ENCODE results near the gene LDB2.
"Not testable (repeated sequence)": the region's sequence is repeated elsewhere in the genome, so short reads cannot be mapped to it uniquely, and the experiment has no call there.

Gene LDB2

DNA sequence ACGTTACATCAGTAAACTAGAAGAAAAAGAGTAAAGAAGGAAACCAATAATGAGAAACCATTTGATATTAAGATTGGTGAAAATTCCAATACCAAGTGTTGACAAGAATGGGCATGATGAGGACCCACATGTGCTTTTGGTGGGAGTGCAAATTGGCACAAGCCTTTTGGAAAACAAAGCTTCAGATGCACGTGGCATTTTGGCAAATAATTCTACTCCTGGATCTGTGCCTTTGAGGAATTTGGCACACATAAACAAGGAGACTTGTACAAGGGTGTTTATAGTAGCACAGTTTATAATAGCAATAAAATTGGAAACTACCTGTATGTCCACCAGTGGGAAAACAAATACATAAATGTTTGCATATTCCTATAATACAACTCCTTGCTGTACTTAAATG, 347.9 kb downstream of the LDB2 start:
- DNase-seq (ENCODE audit: low read depth in 2 of 2), result no peak

- DNase-seq (ENCODE audit: low read depth in 2 of 2), result no peak
Measured at GRCh38 chr4:16545656-16546055, 352.8 kb downstream of the LDB2 start.

DNA sequence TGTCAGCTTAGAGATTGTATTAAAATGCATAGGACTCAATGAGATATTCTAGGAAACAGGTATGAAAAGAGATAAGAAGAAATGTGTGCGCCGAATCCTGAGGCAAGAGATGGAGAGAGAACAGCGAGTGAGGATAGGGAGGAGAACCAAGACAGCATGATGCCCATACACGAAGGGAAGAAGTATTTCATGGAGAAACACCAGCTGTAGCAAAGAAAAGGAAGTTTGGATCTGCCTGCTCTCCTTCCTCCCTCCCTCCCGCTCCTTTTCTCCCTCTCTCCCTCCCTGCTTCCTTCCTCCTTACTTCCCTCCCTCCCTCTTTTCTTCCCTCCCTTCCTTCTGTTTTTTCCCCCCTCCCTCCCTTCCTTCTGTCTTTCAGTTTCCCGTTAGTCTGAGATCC, 353.6 kb downstream of the LDB2 start:
- no peak for DNase-seq (ENCODE audit: low read depth in 2 of 2)

DNA sequence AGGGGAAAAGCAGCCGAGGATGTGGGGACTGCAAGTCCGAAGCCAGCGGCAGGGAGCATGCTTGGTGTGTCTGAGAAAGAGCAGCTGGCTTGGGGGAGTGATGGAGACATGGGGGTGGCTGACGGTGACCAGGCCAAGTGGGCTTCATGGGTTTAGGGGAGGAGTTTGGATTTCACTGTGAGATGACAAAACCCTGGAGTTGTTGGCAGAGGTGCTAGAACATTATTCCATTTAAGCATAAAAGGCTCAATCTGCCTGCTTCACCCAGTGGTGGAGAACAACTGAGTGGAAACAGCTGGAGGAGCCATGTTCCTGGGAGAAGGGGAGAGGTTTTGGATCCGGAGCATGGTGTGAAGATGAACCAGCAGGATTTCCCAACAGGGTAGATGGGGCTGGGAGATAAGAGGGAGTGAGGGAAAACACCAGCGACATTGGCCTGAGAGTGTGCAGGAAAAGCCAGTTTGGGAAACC, 354.2 kb downstream of the LDB2 start:
- no peak for DNase-seq (ENCODE audit: low read depth in 2 of 2)

DNA sequence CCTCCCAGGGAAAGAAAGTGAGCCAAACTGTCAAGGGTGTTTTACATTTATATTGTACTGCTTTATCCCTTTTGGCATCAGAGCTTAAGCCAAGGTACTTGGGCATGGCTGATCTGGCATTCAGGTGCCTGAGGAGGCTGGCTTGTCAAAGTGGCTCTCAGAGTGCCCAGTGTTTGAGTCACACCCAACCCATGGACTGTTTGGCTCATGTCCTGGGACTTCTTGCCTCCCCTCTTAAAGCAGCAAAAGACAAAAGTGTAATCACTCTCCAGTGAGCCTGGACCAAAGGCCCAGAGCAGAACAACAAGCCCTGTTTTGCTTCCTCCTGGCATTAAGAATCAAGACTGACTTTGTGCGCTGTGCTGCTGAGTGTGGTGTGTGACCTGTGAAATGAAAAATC, 360.5 kb downstream of the LDB2 start:
- DNase-seq (ENCODE audit: low read depth in 2 of 2), result no peak

- DNase-seq (ENCODE audit: low read depth in 2 of 2), result no peak
Measured at GRCh38 chr4:16532240-16532970, 366.0 kb downstream of the LDB2 start.

- no peak for DNase-seq (ENCODE audit: low read depth in 2 of 2)
Measured at GRCh38 chr4:16530688-16531635, 367.5 kb downstream of the LDB2 start.

DNA sequence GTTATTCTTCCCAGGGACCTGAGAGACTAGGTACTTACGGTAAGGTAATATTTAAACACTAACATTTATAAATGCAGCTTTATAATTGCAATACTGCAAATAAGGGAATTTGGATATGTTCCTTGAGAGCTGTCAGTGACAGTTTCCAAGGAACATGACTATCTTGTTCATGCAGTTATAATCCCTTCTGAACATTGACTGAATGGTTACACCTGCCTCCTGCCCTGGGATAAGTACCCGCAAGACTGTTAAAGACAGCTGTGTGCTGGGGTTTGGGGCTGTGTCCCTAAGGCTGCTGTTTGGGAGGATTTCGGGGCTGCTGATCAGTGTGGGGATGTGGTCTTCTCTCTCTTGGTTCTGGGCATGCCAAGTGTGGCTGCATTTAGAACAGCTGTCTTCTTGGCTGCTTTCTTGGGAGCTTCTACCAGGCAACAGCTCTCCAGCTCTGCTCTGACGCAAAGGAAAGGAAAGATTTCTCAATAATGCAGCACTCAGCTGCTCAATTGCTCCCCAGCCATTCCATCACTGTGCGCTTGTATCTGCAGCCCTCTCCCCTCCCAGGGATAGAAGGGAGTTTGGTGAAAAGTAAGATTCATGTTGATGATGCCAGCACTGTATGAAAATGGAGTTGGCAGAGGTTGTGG, 373.4 kb downstream of the LDB2 start:
- DNase-seq (ENCODE audit: low read depth in 2 of 2), result no peak

GRCh38 chr4:16524406-16524805, 374.0 kb downstream of the LDB2 start:
- no peak for DNase-seq (ENCODE audit: low read depth in 2 of 2)

DNA sequence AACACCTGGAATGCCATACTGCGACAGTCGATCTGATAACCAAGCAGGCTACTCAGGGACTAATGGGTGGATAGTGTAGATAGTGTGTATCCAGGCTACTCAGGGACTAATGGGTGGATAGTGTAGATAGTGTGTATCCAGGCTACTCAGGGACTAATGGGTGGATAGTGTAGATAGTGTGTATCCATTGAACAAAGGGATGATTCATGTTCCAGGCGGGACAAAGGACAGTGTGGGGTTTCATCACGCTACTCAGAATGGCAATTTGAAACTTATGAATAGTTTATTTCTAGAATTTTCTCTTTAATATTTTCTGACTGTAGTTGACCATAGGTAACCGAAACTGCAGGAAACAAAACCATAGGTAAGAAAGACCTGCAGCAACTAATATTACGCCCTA, 374.9 kb downstream of the LDB2 start:
- not testable (repeated sequence) for DNase-seq (ENCODE audit: low read depth in 2 of 2)

DNA sequence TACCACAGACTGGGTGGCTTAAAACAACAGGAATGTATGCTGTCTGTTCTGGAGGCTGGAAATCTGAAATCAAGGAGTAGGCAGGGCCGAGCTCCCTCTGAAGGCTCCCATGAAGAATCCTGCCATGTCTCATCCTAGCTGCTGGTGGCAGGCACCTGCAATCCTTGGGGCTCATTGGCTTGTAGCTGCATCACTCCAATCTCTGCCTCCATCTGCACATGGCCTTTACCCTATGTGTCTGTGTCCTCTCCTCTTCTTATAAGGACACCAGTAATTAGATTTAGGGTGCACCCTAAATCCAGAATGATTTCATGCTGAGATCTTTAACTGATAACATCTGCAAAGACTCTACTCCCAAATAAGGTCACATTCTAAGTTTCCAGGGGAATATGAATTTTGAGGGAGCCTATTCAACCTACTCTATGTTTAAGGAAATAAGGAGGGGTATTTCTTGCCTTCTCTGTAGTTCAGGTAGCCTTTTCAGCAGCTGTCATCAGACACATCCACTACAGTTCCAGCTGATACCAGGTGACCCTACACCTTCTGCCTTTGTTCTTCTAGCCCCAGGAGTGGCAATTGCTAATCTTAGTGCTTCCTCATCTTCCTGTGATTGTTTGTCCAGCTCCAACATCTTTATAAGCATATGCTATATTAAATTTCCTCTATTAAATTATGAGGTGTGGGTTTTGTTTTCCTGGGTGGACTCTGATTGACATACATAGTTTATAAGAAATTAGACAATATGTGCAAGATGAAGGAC, 377.1 kb downstream of the LDB2 start:
- DNase-seq (ENCODE audit: low read depth in 2 of 2), result no peak

- DNase-seq (ENCODE audit: low read depth in 2 of 2), result no peak
Measured at GRCh38 chr4:16516796-16517439, 381.5 kb downstream of the LDB2 start.

DNA sequence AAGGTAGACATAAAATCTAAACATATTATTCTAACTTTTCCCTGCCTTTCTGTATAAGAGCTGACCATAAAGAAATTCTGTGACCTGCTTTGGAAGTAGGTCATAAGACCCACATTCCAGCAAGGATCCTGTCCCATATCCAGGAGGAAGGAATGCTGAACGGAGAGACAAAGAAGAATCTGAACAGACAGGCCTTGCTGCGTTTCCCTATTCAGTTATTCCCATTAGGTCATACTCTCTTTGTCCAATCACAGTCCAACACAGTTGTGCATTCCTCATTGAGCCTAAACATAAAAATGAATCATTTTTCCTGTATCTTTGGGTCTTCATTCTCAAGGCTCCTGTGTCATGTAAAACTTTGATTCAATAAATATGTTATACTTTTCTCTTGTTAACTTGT, 384.6 kb downstream of the LDB2 start:
- DNase-seq (ENCODE audit: low read depth in 2 of 2), result no peak

DNA sequence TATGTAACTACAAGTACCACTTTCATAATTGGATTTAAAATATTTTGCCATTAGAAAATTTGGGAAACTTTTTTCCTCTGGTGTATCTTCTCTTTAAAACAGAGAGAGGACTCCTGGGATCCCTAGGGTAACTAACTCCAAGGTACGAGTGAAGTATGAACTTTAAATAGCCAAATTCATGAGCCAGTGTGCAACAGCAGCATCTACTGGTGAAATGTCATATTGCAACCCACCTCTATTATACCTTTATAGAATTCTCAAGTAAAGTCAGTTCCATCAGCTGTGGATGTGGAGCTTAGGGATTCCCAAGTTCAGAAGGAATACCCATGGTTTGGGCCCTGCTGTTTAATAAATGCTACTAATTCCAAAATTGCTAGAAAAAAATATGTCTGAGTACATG, 389.5 kb downstream of the LDB2 start:
- no peak for DNase-seq (ENCODE audit: low read depth in 2 of 2)

DNA sequence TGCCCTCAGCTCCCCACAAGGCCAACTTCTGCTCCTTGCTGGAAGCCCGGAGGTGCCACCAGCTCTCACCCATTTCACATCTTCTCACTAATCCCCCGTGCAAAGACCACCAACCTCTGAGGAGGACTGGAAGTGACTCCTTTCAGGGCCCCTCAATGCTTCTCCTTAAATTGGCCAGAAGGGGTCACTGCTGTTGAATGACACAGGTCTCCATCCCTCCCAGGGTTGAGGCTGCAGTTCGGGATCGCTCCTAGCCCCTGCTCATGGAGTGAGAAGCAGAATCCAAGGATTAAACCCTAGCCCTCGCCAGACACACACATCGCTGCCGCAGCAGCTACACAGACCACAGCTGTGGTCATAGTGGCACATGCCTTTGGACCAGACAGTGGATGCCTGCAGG, 392.7 kb downstream of the LDB2 start:
- no peak for DNase-seq (ENCODE audit: low read depth in 2 of 2)

DNA sequence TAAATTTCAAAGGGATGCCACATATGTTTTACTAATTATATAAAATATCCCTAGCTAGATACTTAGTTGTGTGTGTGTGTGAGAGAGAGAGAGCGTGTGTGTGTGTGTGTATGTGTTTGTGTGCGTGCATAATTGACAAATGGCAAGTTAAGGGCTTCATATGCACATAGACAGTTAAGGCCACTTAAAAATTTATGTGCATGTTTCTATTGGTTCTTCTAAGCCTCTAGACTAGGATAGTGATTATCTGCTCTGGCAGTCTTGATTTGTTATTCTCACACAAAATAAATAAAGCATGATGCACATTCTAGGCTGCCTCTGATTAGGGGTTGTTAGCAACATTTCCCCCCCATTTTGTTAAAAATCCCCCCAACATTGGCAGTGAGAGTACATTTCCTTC, 393.2 kb downstream of the LDB2 start:
- DNase-seq (ENCODE audit: low read depth in 2 of 2), result no peak

- DNase-seq (ENCODE audit: low read depth in 2 of 2), result no peak
Measured at GRCh38 chr4:16503421-16504100, 394.9 kb downstream of the LDB2 start.

DNA sequence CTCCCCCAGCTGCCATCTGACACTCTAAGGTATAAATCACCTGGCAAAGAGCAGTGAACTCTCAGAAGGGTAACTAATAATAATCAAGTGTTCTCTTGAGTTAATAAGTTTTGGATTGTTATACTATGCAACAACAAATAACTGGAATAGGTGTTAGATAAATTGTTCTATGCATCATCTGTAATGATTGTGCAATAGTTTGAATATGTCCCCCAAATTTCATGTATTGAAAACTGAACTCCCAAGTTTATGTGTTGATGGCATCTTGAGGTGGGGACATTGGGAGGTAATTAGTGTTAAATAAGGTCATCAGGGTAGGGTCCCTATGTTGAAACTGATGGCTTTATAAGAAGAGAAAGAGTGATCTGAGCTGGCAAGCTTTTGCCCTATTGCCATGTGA, 399.5 kb downstream of the LDB2 start:
- DNase-seq (ENCODE audit: low read depth in 2 of 2), result no peak

- DNase-seq (ENCODE audit: low read depth in 2 of 2), result no peak
Measured at GRCh38 chr4:16496501-16496900, 401.9 kb downstream of the LDB2 start.

- no peak for DNase-seq (ENCODE audit: low read depth in 2 of 2)
Measured at GRCh38 chr4:16492872-16493271, 405.6 kb downstream of the LDB2 start.

- DNase-seq (ENCODE audit: low read depth in 2 of 2), result no peak
Measured at GRCh38 chr4:16489226-16489625, 409.2 kb downstream of the LDB2 start.

All from stimulated activated CD8-positive, alpha-beta memory T cell treated with anti-CD3 and anti-CD28 coated beads, Interleukin-7, amount 100 ng/mL, for 4 hours (primary cell).